Nephron progenitor cell (in vitro differentiated cells): ENCODE measurements around the gene UNK.

Experiments
- DNase-seq: peaks from one replicate; pipeline ENCODE4 v3.0.0; 2021
- H3K27ac Mint-ChIP-seq: 2 replicates; pipeline ENCODE4 v1.8.0; 2021; ENCODE audit warnings: mild to moderate bottlenecking, moderate library complexity, mixed read lengths
- H3K27me3 Mint-ChIP-seq: 2 replicates; pipeline ENCODE4 v1.8.0; 2021; ENCODE audit warnings: mild to moderate bottlenecking, low read depth, mixed read lengths; ENCODE audit not compliant: poor library complexity
- H3K36me3 Mint-ChIP-seq: 2 replicates; pipeline ENCODE4 v1.8.0; 2021; ENCODE audit warnings: low read depth, mixed read lengths
- H3K4me1 Mint-ChIP-seq: 2 replicates; pipeline ENCODE4 v1.8.0; 2021; ENCODE audit warnings: mixed read lengths
- H3K4me3 Mint-ChIP-seq: 2 replicates; pipeline ENCODE4 v1.8.0; 2021; ENCODE audit warnings: mild to moderate bottlenecking, moderate library complexity, mixed read lengths
- H3K9me3 Mint-ChIP-seq: 2 replicates; pipeline ENCODE4 v1.8.0; 2021; ENCODE audit warnings: mild to moderate bottlenecking, moderate library complexity, mixed read lengths
- CTCF ChIP-seq: fragments of 200-600 bp; sonication (generic); IDR thresholded peaks from 2 replicates; pipeline ENCODE4 v1.5.0; 2021; ENCODE audit warnings: antibody characterized with exemption

UNK gene

GRCh38 chr17:75873587-75874322, 89.1 kb downstream of the UNK start:
- no peak for TF ChIP-seq CTCF
- Mint-ChIP-seq H3K27me3 (peaks cover 43% of the 10 kb centered on the region), H3K4me1 (peaks cover 26% of the 10 kb centered on the region), H3K36me3 (no peaks in the 10 kb centered on the region), H3K9me3 (no peaks in the 10 kb centered on the region), H3K27ac (no peak overlapping the region), H3K4me3 (no peak overlapping the region)
- no peak for DNase-seq

- Mint-ChIP-seq H3K27ac (no peak overlapping the region), H3K4me1 (peaks cover 26% of the 10 kb centered on the region)
Observed at GRCh38 chr17:75874323-75875181, 89.9 kb downstream of the UNK start.

More at GRCh38 chr17:75874323-75875181, 89.9 kb downstream of the UNK start:
- Mint-ChIP-seq H3K9me3 (no peaks in the 10 kb centered on the region), H3K36me3 (no peaks in the 10 kb centered on the region), H3K4me3 (no peak overlapping the region), H3K27me3 (peaks cover 50% of the 10 kb centered on the region)
- no peak for DNase-seq
- TF ChIP-seq CTCF = no peak
